ENCODE data around the gene USP9X.
"Not testable (repeated sequence)": the region's sequence is repeated elsewhere in the genome, so short reads cannot be mapped to it uniquely, and the experiment has no call there.

USP9X gene

GRCh38 chrX:41105005-41105404 lies 19.8 kb downstream of the USP9X start:
- H3K9ac ChIP-seq (ENCODE audit: low read depth, low read length, poor library complexity, severe bottlenecking): no peak overlapping the region
- H3K4me3 ChIP-seq (ENCODE audit: low read length, poor library complexity, severe bottlenecking): no peak overlapping the region
- H4K20me1 ChIP-seq (ENCODE audit: insufficient read depth, low read length, poor library complexity, severe bottlenecking): peaks cover 62% of the 10 kb centered on the region
- TF ChIP-seq CTCF (conservative IDR thresholded peaks at IDR 0.05; ENCODE audit: low read length) (no peak), EZH2phosphoT487 (IDR thresholded peaks at IDR 0.05; ENCODE audit: borderline replicate concordance) (no peak)
- H3F3A ChIP-seq (ENCODE audit: low read depth): no peaks in the 10 kb centered on the region
- no peaks in the 10 kb centered on the region for H3K9me3 ChIP-seq (ENCODE audit: insufficient read depth, low read depth, low read length)
- no peak overlapping the region for H3K4me2 ChIP-seq (ENCODE audit: low read depth, low read length, poor library complexity, severe bottlenecking)
- no peaks in the 10 kb centered on the region for H3K9me2 ChIP-seq (replicated peaks; ENCODE audit: low read depth, low read length)
- peaks cover 5% of the 10 kb centered on the region for H3K4me1 ChIP-seq (ENCODE audit: insufficient read depth, low read length, poor library complexity, severe bottlenecking)
- no peaks in the 10 kb centered on the region for H3K36me3 ChIP-seq (ENCODE audit: insufficient read depth, low read length)
- no peak overlapping the region for H2AFZ ChIP-seq (ENCODE audit: low read length)
- H3K27me3 ChIP-seq (ENCODE audit: insufficient read depth, low read length, poor library complexity, severe bottlenecking): no peaks in the 10 kb centered on the region
- H3K79me2 ChIP-seq (ENCODE audit: insufficient read depth, low read length): peaks cover 90% of the 10 kb centered on the region

GRCh38 chrX:41106257-41106656 lies 21.0 kb downstream of the USP9X start:
- not testable (repeated sequence) for H3K9me2 ChIP-seq (replicated peaks; ENCODE audit: low read depth, low read length); H3K4me3 ChIP-seq (ENCODE audit: low read length, poor library complexity, severe bottlenecking); H3K9me3 ChIP-seq (ENCODE audit: insufficient read depth, low read depth, low read length); H3K27me3 ChIP-seq (ENCODE audit: insufficient read depth, low read length, poor library complexity, severe bottlenecking); H3F3A ChIP-seq (ENCODE audit: low read depth); H2AFZ ChIP-seq (ENCODE audit: low read length); H3K4me2 ChIP-seq (ENCODE audit: low read depth, low read length, poor library complexity, severe bottlenecking); H3K36me3 ChIP-seq (ENCODE audit: insufficient read depth, low read length); H3K9ac ChIP-seq (ENCODE audit: low read depth, low read length, poor library complexity, severe bottlenecking)
- Histone ChIP-seq H3K4me1 (ENCODE audit: insufficient read depth, low read length, poor library complexity, severe bottlenecking) (peaks cover 16% of the 10 kb centered on the region), H4K20me1 (ENCODE audit: insufficient read depth, low read length, poor library complexity, severe bottlenecking) (peaks cover 69% of the 10 kb centered on the region), H3K79me2 (ENCODE audit: insufficient read depth, low read length) (peaks cover 92% of the 10 kb centered on the region)

GRCh38 chrX:41108007-41108406 lies 22.8 kb downstream of the USP9X start:
- Histone ChIP-seq H3K27me3 (ENCODE audit: insufficient read depth, low read length, poor library complexity, severe bottlenecking) (no peaks in the 10 kb centered on the region), H3K9ac (ENCODE audit: low read depth, low read length, poor library complexity, severe bottlenecking) (no peak overlapping the region), H3K4me2 (ENCODE audit: low read depth, low read length, poor library complexity, severe bottlenecking) (no peak overlapping the region), H2AFZ (ENCODE audit: low read length) (no peak overlapping the region), H3K9me3 (ENCODE audit: insufficient read depth, low read depth, low read length) (no peaks in the 10 kb centered on the region), H3F3A (ENCODE audit: low read depth) (no peaks in the 10 kb centered on the region), H3K4me1 (ENCODE audit: insufficient read depth, low read length, poor library complexity, severe bottlenecking) (peaks cover 19% of the 10 kb centered on the region), H3K9me2 (replicated peaks; ENCODE audit: low read depth, low read length) (no peaks in the 10 kb centered on the region), H3K79me2 (ENCODE audit: insufficient read depth, low read length) (peaks cover 94% of the 10 kb centered on the region), H4K20me1 (ENCODE audit: insufficient read depth, low read length, poor library complexity, severe bottlenecking) (peaks cover 70% of the 10 kb centered on the region), H3K4me3 (ENCODE audit: low read length, poor library complexity, severe bottlenecking) (no peak overlapping the region), H3K36me3 (ENCODE audit: insufficient read depth, low read length) (no peaks in the 10 kb centered on the region)
- TF ChIP-seq EZH2phosphoT487 (IDR thresholded peaks at IDR 0.05; ENCODE audit: borderline replicate concordance): no peak
- TF ChIP-seq CTCF (conservative IDR thresholded peaks at IDR 0.05; ENCODE audit: low read length): no peak

DNA sequence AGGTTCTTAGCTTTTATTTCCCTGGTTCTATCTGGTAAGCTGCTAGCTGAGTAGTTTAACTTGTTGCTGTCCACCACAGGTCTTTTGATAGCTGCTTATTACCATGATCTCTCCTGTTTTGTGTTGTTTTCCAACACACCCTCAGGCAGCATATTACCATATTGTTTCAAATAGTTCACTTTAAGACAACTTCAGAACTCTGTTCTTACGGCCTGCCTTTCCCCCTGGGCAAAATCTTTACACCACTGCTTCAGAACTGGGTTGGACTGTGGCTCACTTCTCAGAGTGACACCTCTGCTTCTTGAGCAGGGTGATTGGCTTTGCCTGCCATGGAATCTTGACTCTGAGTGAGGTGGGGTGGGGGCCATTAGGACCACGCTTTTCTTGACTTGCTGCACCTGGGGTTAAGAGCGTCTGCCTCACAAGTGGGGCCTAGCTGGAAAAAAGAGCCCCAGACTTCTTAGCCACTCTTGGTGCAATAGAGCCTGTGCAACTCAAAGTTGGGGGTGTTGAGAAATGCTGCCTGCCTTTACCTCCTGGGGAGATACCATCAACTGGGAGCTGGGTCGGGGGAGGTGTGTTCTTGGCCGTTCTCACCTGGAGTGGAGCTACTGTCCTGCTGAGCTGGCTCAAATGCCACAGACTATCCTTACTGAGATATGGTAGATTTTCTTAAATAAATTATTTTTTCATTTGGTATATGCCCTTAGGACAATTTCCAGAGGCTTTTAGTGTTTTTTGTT lies 23.4 kb downstream of the USP9X start:
- Histone ChIP-seq H3F3A (ENCODE audit: low read depth) (no peaks in the 10 kb centered on the region), H3K4me3 (ENCODE audit: low read length, poor library complexity, severe bottlenecking) (no peak overlapping the region), H3K79me2 (ENCODE audit: insufficient read depth, low read length) (peaks cover 91% of the 10 kb centered on the region), H3K9me3 (ENCODE audit: insufficient read depth, low read depth, low read length) (no peaks in the 10 kb centered on the region), H3K27me3 (ENCODE audit: insufficient read depth, low read length, poor library complexity, severe bottlenecking) (no peaks in the 10 kb centered on the region), H3K4me2 (ENCODE audit: low read depth, low read length, poor library complexity, severe bottlenecking) (no peak overlapping the region), H4K20me1 (ENCODE audit: insufficient read depth, low read length, poor library complexity, severe bottlenecking) (peaks cover 69% of the 10 kb centered on the region), H3K36me3 (ENCODE audit: insufficient read depth, low read length) (no peaks in the 10 kb centered on the region), H3K9me2 (replicated peaks; ENCODE audit: low read depth, low read length) (no peaks in the 10 kb centered on the region), H2AFZ (ENCODE audit: low read length) (no peak overlapping the region), H3K9ac (ENCODE audit: low read depth, low read length, poor library complexity, severe bottlenecking) (no peak overlapping the region), H3K4me1 (ENCODE audit: insufficient read depth, low read length, poor library complexity, severe bottlenecking) (peaks cover 19% of the 10 kb centered on the region)
- TF ChIP-seq CTCF (conservative IDR thresholded peaks at IDR 0.05; ENCODE audit: low read length): no peak
- no peak for TF ChIP-seq EZH2phosphoT487 (IDR thresholded peaks at IDR 0.05; ENCODE audit: borderline replicate concordance)
